CD4-positive, alpha-beta T cell treated with Interleukin-21 for 1 hour (primary cell): ENCODE data around the gene SPDYE2.
"Not testable (repeated sequence)": the region's sequence is repeated elsewhere in the genome, so short reads cannot be mapped to it uniquely, and the experiment has no call there.

ENCODE experiments used
- DNase-seq: peaks from one replicate; pipeline ENCODE4 v3.0.0-alpha.2; 2020

The SPDYE2 gene, protein sequence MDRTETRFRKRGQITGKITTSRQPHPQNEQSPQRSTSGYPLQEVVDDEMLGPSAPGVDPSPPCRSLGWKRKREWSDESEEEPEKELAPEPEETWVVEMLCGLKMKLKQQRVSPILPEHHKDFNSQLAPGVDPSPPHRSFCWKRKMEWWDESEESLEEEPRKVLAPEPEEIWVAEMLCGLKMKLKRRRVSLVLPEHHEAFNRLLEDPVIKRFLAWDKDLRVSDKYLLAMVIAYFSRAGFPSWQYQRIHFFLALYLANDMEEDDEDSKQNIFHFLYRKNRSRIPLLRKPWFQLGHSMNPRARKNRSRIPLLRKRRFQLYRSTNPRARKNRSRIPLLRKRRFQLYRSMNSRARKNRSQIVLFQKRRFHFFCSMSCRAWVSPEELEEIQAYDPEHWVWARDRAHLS

DNA sequence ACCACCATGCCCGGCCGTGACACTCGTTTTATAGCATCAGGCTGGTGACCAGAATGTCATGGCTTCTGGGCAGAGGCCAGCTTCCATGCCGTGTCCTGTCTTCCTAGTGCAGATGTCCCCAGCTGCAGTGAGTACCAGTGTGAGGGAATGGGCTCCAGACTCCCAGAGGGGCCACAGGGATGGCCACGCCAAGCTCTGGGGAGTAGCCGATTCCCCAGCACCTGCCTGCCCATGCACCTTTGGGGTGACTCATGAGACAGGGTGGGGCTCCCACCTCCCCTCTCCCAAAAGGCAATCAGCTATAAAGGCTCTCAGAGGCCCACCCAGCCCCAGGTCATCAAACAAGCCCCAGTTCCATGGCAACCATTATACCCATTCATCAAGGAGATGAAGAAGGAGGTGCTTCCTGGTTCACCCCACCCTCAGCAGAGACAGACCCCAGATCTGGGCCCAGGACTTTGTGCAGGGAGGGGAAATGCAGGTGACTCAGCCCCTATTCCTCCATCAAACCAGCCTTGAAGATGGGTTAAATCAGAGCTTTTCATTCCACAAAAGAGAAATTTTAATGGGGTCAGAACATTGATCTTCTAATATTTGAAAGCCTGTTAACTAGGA, at the start of gene SPDYE2:
SPDYE2 (plus strand) TSS at position 419 of the 615 bp plus-strand sequence. CDS start 2,030 bp downstream, outside the sequence.
- DNase-seq = not testable (repeated sequence)

DNA sequence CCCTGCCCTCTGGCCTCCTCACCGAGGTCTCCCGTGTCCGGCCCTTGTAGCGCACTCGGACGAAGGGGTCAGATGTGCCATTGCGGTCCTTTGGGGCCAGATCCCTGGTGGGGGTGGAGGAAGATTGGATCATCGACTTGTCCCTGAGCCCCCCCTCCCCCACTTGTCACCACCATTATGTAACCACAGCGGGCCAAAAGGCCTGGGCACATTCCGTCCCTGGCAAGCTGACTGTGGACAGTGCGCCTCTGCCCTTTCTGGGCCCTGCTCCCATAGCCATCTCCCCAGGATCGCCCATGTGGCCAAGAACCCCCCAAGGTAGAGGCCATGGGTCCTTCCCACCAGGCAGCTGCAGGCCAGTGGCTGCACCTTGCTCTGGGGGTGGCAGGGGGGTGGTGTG, 47.9 kb upstream of the SPDYE2 start:
- DNase-seq = not testable (repeated sequence)

DNA sequence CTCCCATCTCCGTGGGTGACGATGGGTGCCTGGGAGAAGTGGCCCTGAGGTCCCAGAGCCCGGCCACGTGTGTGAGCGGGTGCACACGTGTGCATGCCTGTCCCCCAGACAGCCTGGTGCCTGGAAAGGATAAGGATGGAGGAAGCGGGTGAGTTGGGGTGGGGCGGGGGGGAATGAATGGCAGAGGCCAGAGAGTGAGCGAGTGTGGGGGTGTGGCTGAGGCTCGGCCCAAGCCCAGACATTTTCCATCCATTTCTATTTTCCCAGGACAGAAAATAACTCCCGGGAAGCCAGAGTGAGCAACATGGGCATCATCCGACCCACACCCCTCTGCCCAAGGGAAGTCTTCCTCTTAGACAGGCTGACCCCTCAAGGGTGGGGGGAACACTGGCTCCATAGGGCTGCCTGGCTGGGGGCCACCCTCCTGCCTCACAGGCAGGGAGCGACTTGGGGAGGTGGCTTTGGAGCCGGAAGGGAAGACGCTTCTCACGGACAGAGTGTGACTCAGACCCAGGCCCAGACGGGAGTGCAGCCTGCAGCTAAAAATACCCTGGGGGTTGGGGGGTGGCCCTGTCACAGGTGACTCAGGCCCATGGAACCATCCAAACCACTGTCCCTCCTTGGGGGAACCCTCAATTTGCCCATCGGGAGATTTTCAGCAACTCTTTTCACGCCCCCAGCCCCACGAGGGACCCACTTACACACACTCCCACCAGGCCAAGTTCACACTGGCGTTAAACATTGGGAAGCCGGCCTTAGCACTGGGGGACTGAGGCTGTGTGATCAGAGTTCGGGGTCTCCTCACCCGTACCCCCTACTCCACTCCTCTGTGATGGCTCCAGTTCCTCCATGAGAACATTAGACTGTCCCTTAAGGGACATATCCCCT, 45.5 kb upstream of the SPDYE2 start:
- DNase-seq = not testable (repeated sequence)

DNA sequence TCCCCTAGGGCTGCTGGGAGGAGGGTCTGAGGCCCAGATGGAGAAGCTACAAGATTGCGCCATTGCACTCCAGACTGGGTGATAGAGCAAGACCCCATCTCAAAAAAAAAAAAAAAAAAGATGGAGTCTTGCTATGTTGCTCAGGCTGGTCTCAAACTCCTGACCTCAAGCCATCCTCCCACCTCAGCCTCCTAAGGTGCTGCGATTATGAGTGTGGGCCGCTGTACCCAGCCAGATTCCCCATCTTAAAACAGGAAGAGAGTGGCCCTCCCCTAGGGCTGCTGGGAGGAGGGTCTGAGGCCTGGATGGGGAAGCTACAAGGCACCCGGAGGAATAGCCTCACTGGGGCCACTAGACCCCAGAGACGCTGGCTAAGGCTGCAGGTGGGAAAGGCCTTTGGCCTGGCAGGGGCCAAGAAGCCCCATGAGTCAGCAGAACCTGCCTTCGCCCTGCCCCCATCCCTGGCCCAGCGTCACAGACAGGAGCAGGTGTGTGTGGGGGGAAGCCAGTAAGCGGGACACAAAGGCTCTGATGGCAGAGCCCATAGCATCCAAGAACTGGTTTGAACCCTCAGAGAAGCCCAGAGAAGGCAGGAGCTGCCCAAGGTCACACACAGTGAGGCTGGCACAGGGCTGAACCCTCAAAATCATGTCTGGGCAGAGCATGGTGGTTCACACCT, 43.5 kb upstream of the SPDYE2 start:
- not testable (repeated sequence) for DNase-seq

DNA sequence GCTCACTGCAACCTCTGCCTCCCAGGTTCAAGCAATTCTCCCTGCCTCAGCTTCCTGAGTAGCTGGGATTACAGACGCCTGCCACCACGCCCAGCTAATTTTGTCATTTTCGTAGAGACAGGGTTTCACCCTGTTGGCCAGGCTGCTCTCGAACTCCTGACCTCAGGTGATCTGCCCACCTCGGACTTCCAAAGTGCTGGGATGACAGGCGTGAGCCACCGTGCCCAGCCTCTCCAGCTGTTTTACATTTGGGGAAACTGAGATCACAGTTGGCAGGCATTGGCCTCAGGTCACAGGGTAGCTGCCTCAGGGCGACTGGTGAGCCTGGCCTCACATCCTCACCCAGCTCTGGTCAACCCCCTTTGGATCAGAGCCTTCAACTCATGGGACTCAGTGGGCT, 40.5 kb upstream of the SPDYE2 start:
- DNase-seq = not testable (repeated sequence)

DNA sequence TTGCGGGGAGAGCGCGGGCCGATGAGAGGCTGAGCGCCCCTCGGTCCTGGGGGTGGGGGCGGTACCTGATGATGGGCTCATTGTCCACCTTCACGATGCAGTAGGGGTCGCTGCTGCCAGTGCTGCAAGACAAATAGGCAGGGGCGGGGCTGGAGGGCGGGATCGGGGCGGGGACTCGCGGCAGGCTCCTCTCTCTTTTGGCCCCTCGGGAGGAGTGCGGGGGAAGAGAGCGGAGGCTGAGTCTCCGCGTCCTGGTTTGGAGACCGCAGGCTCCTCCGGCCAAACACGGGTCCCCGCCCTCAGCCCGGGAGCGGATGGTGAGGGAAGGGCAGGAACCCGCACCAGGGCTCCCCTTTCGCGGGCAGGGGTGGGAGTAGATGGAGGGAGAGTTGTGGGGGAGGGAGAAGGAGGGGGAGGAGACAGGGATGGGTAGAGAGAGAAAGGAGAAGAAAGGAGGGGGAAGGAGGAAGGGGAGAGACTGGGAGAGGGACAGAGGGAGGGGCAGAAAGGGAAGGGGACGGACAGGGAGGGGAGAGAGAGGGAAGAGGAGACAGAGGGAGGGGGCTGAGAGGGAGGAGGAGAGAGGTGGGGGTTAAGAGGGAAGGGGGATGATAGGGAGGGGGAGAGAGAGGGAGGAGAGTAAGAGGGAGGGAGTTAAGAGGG, 39.0 kb upstream of the SPDYE2 start:
- DNase-seq = not testable (repeated sequence)

DNA sequence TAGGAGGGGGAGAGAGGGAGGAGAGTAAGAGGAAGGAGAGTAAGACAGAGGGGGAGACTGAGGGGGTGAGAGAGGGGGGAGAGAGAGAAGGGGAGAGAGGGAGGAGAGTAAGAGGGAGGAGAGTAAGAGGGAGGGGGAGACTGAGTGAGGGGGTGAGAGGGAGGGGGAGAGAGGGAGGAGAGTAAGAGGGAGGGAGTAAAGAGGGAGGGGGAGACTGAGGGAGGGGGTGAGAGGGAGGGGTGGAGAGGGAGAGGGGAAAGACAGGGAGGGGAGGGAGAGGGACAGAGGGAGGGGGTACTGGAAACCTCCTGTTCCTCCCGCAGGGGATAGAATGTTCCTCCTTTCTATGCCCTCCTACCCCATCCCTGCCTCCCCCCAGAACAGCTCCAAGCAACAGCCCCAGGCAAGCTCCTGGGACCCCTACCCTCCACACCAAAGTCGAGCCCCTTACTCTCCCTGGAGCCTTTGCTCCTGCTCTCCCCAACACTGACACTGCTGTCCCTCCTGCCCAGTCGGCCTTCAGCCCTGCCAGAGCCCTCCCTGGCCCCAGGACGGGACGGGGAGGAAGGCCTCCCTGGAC, 38.3 kb upstream of the SPDYE2 start:
- peak; percentile 39 for DNase-seq

DNA sequence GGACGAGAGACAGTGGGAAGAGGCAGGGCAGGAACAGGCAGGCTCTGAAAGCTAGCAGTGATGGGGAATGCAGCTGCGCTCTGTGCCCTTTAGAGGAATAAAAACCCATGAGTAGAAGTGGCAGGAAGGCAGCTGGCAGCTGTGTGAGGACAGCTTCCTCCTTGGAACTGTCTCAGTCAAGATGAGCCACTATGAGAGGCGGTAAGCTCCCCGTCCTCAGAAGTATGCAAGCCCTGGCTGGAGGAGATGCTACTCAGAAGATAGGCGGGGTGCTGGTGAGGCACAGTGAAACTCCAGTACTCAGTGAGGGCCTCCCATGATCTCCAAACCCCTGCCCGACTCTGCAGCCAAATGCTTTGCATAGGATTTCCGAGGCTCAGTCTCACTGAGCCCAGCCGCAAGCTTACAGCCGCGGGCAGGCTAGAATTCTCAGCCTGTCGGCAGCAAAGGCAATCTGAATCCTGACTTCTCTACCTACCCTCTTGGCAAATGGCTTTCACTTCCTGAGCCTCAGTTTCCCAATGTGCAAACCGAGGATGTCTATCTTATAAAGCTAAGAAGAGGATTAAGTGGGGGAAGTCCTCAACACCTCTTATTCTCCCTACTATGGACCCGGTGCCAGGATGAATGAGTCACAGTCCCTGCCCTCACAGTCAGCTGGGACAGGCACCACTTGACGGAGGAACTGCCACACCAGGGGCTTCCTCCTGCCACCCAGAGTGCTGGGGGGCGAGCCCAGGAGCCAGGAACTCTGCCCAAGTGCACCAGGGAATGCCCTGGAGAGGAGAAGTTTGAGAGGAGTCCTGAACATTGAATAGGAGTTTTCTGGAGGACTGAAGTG, 35.9 kb upstream of the SPDYE2 start:
- not testable (repeated sequence) for DNase-seq

DNA sequence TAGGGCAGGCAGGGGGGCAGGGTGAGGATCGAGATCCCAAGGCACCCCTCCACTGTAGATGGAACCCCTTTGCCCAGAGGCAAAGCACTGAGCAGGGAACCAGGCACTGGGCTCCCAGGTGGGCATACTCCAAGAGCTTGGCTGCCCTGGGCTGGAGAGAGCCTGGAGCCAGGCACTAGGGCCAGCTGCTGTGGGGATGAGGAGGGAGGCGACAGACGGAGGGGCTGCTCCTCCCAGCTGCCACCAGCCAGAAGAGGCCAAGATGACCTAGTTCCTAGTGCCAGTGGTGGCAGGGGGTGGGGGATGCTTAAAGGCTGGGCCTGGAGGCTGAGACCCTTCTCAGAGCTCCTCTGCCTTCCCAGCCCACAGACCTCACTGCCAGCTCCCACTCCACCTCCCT, 35.1 kb upstream of the SPDYE2 start:
- not testable (repeated sequence) for DNase-seq

DNA sequence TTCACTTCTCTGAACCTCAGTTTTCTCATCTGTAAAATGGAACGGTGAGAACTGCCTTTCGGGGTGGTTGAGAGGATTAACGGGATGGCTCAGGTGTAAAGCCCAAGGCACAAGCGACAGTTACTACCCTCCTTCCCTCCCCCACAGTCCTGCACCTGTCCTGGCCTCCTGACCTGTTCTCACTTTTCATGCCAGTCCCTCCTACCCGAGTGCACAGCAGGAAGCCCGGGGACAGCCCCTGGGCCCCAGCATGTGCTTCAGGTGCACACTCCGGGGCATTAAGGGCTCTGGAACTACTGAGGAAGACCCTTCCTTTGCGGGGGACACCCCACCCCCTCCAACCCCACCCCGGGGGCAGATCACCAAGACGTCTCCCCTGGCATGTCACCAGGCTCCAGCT, 34.1 kb upstream of the SPDYE2 start:
- DNase-seq = not testable (repeated sequence)

DNA sequence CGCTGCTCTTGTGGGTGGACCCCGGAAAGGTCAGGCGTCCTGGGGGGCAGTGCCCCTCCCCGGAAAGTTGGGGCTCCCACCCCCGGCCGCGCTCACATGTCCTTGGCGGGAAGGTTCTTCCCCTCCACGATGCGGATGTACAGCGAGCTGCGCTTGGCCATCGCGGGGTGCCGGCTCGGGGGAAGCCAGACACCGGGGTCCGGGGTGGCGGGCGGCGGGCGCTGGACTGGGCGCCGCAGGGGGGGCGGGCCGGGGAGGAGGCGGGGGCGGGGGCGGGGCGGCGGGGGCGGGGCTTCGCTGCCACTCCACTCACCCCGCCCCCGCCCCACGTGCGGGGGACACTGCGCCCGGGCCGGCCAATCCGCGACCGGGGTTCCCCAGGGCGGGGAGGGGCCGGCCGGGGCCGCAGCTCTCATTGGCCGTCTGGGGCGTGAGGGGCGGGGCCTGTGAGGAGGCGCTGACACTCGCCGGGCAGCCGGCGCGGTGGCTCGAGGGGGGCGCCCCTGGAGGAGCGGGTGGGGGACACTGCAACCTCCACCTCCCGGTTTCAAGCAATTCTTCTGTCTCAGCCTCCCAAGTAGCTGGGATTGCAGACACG, 33.4 kb upstream of the SPDYE2 start, which contains the start of gene RASA4B:
RASA4B (minus strand) TSS at position 228 of the 598 bp plus-strand sequence; CDS start at position 161, 67 bp downstream.
- DNase-seq = peak; percentile 40

DNA sequence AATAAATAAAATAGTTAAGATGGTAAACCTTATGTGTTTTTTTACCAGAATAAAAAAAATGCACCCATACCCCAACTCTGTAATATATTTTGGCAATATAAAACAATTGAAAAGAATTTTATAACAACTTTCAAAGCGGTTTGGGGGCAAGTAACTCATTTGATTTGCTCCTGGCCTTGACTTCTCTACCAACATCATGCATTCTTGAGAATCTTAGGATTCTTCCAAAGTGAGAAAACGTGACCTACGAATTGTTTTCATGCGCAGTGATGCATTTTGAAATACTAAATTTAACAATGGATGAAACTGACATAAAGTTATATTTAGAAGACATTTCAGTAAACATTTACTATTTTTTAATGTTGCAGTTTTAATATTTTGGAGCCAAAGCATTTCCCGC, 30.2 kb upstream of the SPDYE2 start:
- not testable (repeated sequence) for DNase-seq

DNA sequence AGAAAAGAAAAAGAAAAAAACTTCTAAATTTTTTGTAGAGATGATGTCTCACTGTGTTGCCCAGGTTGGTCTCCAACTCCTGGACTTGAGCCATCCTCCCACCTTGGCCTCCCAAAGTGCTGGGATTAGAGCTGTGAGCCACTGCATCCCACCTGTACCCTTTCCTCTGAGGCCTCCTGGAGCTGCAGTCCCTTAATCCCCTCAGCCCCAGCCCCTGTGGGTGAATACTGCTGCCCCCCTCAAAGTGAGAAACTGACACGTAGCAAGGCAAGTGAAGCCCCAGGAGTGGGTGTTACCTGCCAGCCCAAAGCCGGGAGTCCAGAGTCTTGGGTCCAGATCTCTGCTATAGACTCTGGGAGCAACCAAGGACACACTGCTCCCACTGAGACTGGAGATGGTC, 26.2 kb upstream of the SPDYE2 start:
- DNase-seq = not testable (repeated sequence)

DNA sequence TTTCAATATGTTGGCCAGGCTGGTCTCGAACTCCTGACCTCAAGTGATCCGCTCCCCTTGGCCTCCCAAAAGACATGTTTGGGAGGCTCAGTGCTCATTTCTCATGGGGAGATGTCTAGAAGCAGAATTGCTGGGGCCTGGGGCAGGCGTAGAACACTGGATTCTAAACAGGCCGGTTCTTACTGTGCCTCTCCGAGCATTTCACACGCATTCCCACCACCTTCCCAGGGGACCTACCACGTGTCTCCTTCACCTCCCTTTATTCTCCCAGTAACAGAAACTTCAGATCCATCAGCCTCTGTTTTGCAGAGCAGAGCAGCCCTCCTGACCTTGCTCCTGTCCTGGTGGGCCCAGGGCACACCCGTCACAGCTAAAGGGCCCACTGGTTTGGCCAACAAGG, 23.8 kb upstream of the SPDYE2 start:
- DNase-seq = not testable (repeated sequence)

DNA sequence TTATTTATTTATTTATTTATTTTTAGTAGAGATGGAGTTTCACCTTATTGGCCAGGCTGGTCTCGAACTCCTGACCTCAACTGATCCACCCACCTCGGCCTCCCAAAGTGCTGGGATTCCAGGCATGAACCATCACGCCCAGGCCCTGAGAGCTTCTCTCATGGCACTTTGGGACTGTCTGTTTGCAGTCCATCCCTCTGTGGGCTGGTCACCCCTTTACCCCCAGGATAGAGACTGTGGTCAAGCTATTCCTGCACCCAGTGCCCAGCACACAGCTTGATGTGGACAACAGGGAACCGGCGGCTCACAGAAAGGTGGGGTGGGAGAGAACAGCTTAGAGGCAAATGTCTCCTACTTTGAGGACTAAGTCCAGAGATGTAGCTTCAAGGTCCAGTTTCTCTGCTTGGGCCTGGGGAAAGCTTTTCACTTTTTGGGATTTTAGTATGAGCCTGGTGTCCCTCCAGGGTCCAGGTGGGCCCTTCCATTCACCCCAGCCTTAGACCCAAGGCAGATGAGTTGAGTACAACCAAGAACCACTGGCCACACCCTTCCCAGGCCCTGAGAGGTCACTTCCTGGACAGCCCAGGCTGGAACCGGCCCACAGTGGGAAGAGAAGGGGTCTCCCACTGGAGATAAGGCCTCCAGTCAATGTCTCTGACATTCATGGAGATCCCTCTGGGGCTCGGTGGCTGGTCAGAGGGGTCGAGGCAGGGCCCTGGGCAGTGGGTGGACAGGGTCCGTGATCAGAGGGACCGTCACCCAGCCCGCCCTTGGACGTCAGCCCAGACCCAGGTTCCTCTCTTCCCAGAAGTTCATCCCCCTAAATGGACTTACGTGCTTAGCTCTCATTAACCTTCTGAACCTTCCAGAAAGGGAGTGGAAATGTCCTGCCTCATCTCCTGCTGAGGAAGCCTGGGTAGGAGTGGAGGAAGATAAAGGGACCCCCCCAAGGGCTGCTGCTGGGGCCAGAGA, 22.9 kb upstream of the SPDYE2 start:
- DNase-seq = not testable (repeated sequence)

DNA sequence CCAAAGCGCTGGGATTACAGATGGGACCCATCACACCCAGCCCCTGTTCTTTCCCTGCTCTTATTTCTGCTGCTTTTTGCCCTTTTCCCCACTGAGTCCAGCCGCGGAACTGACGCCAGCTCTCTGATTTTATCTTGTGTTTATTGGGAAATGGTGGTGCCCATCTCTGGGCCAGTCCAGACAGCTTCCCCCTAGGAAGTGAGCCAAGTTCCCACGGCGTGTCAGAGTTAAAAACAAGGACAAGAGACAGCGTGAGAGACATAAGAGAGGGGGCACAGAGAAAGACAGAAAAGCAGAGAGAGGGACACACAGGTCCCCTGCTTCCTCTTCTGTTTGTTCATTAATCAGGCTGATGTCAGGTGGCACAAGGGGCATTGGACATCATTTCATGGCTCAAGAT, 19.4 kb upstream of the SPDYE2 start:
- DNase-seq = not testable (repeated sequence)

DNA sequence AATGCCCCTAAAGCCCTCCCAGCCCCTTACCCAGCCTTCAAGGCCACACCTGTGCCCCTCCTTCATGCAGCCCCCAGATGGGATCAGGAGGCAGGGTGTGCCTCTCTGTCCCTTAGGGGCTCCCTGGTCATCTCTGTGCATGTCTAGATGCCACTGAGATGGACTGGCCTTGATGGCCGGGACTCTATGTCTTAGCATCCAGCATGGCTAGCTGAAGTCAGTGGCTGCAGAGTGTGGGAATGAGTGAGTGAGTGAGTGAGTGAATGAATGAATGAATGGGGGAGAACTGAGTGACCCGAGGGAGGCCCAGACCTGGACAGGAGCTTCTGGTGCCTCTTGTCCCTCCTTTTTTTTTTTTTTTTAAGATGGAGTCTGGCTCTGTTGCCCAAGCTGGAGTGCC, 18.9 kb upstream of the SPDYE2 start:
- not testable (repeated sequence) for DNase-seq

DNA sequence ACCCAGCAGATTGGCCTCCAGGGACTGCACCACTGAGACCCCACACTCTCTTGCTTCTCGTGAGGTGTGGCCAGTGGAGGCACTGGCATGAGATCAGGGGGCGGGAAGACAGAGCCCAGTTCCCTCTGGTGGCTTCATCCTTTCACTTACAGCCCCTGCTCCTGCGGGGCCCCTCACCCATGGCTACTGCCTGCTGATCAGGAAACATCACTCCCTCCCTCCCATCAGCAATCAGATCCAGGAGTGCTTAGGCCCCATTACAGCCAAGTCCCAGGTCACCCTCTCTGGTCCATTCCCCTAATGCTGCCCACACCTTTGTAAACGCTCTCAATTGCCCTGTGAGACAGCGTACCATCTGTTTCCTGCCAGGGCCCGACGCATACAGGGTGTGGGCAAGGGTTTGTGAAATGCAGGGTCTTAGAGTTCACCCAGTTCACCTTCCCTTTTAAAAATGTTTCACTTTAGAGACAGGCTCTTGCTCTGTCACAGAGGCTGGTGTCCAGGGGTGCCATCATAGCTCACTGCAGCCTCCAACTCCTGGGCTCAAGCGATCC, 15.9 kb upstream of the SPDYE2 start:
- DNase-seq = not testable (repeated sequence)
